Neural cell (in vitro differentiated cells): ENCODE measurements around the gene SCGN. TPM values are rescaled to one million over a fixed set of nuclear protein-coding genes. Genes with fewer than 3 reads are reported as not detected.

Experiments
- H2AFZ ChIP-seq: fragments of 200-600, 300-800 bp; sonication (generic), shearing (Covaris generic); 2 replicates; pipeline ENCODE4 v1.6.0; 2014; ENCODE audit warnings: low read depth, mild to moderate bottlenecking, antibody characterized with exemption, low read length, moderate library complexity
- H3F3A ChIP-seq: fragments of 200-600 bp; shearing (Covaris generic); 2 replicates; pipeline ENCODE4 v1.6.1; 2016; ENCODE audit warnings: mild to moderate bottlenecking, moderate library complexity, mixed read lengths, antibody characterized with exemption, low read length; ENCODE audit not compliant: insufficient read depth, poor library complexity, severe bottlenecking
- H3K27ac ChIP-seq: fragments of 200-600, 300-800 bp; sonication (generic), shearing (Covaris generic); 2 replicates; pipeline ENCODE4 v1.5.1; 2014; ENCODE audit warnings: mild to moderate bottlenecking, low read length, moderate library complexity
- H3K27me3 ChIP-seq: fragments of 300-800, 200-600 bp; sonication (generic), shearing (Covaris generic); 2 replicates; pipeline ENCODE4 v1.6.0; 2014; ENCODE audit warnings: mild to moderate bottlenecking, low read depth, low read length, moderate library complexity; ENCODE audit not compliant: insufficient read depth
- H3K36me3 ChIP-seq: fragments of 300-800, 200-600 bp; sonication (generic), shearing (Covaris generic); 2 replicates; pipeline ENCODE4 v1.5.1; 2014; ENCODE audit warnings: mild to moderate bottlenecking, antibody characterized with exemption, low read length, moderate library complexity; ENCODE audit not compliant: insufficient read depth
- H3K4me2 ChIP-seq: fragments of 300-800, 200-600 bp; sonication (generic), shearing (Covaris generic); 2 replicates; pipeline ENCODE4 v1.6.0; 2014; ENCODE audit warnings: mild to moderate bottlenecking, low read length
- H3K4me3 ChIP-seq: fragments of 300-800, 200-600 bp; sonication (generic), shearing (Covaris generic); 2 replicates; pipeline ENCODE4 v1.5.1; 2014; ENCODE audit warnings: mild to moderate bottlenecking, low read length, moderate library complexity
- H3K79me2 ChIP-seq: fragments of 200-600 bp; shearing (Covaris generic); replicated peaks from 2 replicates; pipeline ENCODE4 v1.6.0; 2014; ENCODE audit warnings: mild to moderate bottlenecking, low read length, moderate library complexity; ENCODE audit not compliant: insufficient read depth
- H3K9ac ChIP-seq: fragments of 300-800, 200-600 bp; sonication (generic), shearing (Covaris generic); 2 replicates; pipeline ENCODE4 v1.6.1; 2016; ENCODE audit warnings: mild to moderate bottlenecking, low read length, mixed read lengths
- H3K9me2 ChIP-seq: fragments of 200-600 bp; shearing (Covaris generic); 2 replicates; pipeline ENCODE4 v1.6.1; 2016; ENCODE audit warnings: mild to moderate bottlenecking, low read length, mixed read lengths; ENCODE audit not compliant: insufficient read depth
- H3K9me3 ChIP-seq: fragments of 200-600, 300-800 bp; sonication (generic), shearing (Covaris generic); 2 replicates; pipeline ENCODE4 v1.6.1; 2016; ENCODE audit warnings: mild to moderate bottlenecking, mixed run types, low read length, moderate library complexity, mixed read lengths
- H4K20me1 ChIP-seq: fragments of 200-600 bp; shearing (Covaris generic); 2 replicates; pipeline ENCODE4 v1.6.1; 2016; ENCODE audit warnings: mild to moderate bottlenecking, mixed run types; ENCODE audit not compliant: insufficient read depth
- CTCF ChIP-seq: fragments of 450-650 bp; IDR thresholded peaks from 2 replicates; pipeline ENCODE4 v1.5.1; 2014; ENCODE audit warnings: antibody characterized with exemption, mild to moderate bottlenecking, moderate library complexity; ENCODE audit not compliant: poor library complexity, severe bottlenecking
- EP300 ChIP-seq: fragments of 450-650 bp; conservative IDR thresholded peaks from 2 replicates; pipeline ENCODE4 v1.6.1; 2014; ENCODE audit warnings: antibody characterized with exemption, mild to moderate bottlenecking, moderate library complexity; ENCODE audit not compliant: poor library complexity, severe bottlenecking
- EZH2 ChIP-seq: fragments of 200-600, 300-800 bp; shearing (Covaris generic), sonication (generic); IDR thresholded peaks from 2 replicates; pipeline ENCODE4 v1.6.1; 2014; ENCODE audit warnings: antibody characterized with exemption, low read length, borderline replicate concordance, mild to moderate bottlenecking; ENCODE audit not compliant: insufficient read depth, poor library complexity, severe bottlenecking
- MXI1 ChIP-seq: fragments of 450-650 bp; conservative IDR thresholded peaks from 2 replicates; pipeline ENCODE4 v1.6.1; 2014; ENCODE audit warnings: antibody characterized with exemption, mild to moderate bottlenecking; ENCODE audit not compliant: poor library complexity, severe bottlenecking
- POLR2AphosphoS5 ChIP-seq: IDR thresholded peaks from 2 replicates; pipeline ENCODE4 v1.6.1; 2012
- RAD21 ChIP-seq: fragments of 450-650 bp; conservative IDR thresholded peaks from 2 replicates; pipeline ENCODE4 v1.6.1; 2014; ENCODE audit warnings: antibody characterized with exemption, mild to moderate bottlenecking, moderate library complexity
- REST ChIP-seq: IDR thresholded peaks from 2 replicates; pipeline ENCODE4 v1.6.1; 2012; ENCODE audit warnings: borderline replicate concordance
- SMC3 ChIP-seq: fragments of 450-650 bp; conservative IDR thresholded peaks from 2 replicates; pipeline ENCODE4 v1.6.1; 2014; ENCODE audit warnings: antibody characterized with exemption, mild to moderate bottlenecking, moderate library complexity; ENCODE audit not compliant: poor library complexity
- TAF1 ChIP-seq: IDR thresholded peaks from 2 replicates; pipeline ENCODE4 v1.6.1; 2012; ENCODE audit warnings: low read depth
- polyA plus RNA-seq: library from polyadenylated mRNA; depleted of rRNA; stranded (reverse); fragments of >200 nt; gene quantifications from 2 replicates; pipeline ENCODE4 v1.2.3, GENCODE V29; 2014

SCGN gene
- polyA plus RNA-seq, 1 donor from 2014 or later: 254 TPM

GRCh38 chr6:25670208-25670607 lies 18.2 kb downstream of the SCGN start:
- Histone ChIP-seq H3K27me3 (no peaks in the 10 kb centered on the region), H3K4me2 (no peak overlapping the region), H3F3A (peaks cover 6% of the 10 kb centered on the region), H3K4me3 (no peak overlapping the region), H3K9me3 (no peaks in the 10 kb centered on the region), H3K36me3 (no peaks in the 10 kb centered on the region), H3K9me2 (no peaks in the 10 kb centered on the region), H3K27ac (no peak overlapping the region), H4K20me1 (no peaks in the 10 kb centered on the region), H3K79me2 (no peaks in the 10 kb centered on the region), H3K9ac (no peak overlapping the region), H2AFZ (no peak overlapping the region)
- no peak for TF ChIP-seq EZH2
- no peak for TF ChIP-seq SMC3
- TF ChIP-seq REST: no peak
- TF ChIP-seq CTCF: no peak
- no peak for TF ChIP-seq POLR2AphosphoS5
- TF ChIP-seq EP300: no peak
- no peak for TF ChIP-seq MXI1
- no peak for TF ChIP-seq TAF1
- no peak for TF ChIP-seq RAD21

GRCh38 chr6:25670793-25671513 lies 18.9 kb downstream of the SCGN start:
- TF ChIP-seq CTCF (no peak), EZH2 (no peak), EP300 (no peak), POLR2AphosphoS5 (no peak), MXI1 (no peak), TAF1 (no peak), SMC3 (no peak), REST (no peak), RAD21 (no peak)
- peaks cover 6% of the 10 kb centered on the region for H3F3A ChIP-seq
- H2AFZ ChIP-seq: no peak overlapping the region
- no peak overlapping the region for H3K4me2 ChIP-seq
- no peaks in the 10 kb centered on the region for H3K27me3 ChIP-seq
- no peaks in the 10 kb centered on the region for H3K9me3 ChIP-seq
- H4K20me1 ChIP-seq: no peaks in the 10 kb centered on the region
- H3K79me2 ChIP-seq: no peaks in the 10 kb centered on the region
- H3K9ac ChIP-seq: no peak overlapping the region
- H3K36me3 ChIP-seq: no peaks in the 10 kb centered on the region
- H3K27ac ChIP-seq: no peak overlapping the region
- H3K9me2 ChIP-seq: no peaks in the 10 kb centered on the region
- H3K4me3 ChIP-seq: no peak overlapping the region
